Prostate gland (tissue), 2 donors: Measurements from ENCODE around the gene NOL9. TPM values are rescaled to one million over a fixed set of nuclear protein-coding genes. Genes with fewer than 3 reads are reported as not detected.

ENCODE experiments used
- DNase-seq: peaks from one replicate; pipeline ENCODE4 v3.0.0-alpha.2; 2019; ENCODE audit warnings: low spot score
- H3K27ac ChIP-seq, 2 donors: fragments of 200-600 bp; sonication (generic); 2 replicates each; pipeline ENCODE4 v1.5.1; 2017 to 2019
- H3K27me3 ChIP-seq: fragments of 200-600 bp; sonication (generic); replicated peaks from 2 replicates; pipeline ENCODE4 v1.5.1; 2019; ENCODE audit not compliant: insufficient read depth
- H3K36me3 ChIP-seq, 2 donors: fragments of 200-600 bp; sonication (generic); 1 replicate in 1 of 2; 2 replicates in 1 of 2; pipeline versions ENCODE4 v1.5.1 to v1.8.1; 2017 to 2019
- H3K4me1 ChIP-seq: fragments of 200-600 bp; sonication (generic); replicated peaks from 2 replicates; pipeline ENCODE4 v1.5.1; 2019
- H3K4me3 ChIP-seq, 2 donors: fragments of 200-600 bp; sonication (generic); 2 replicates each; pipeline ENCODE4 v1.5.1; 2017 to 2019
- H3K9me3 ChIP-seq: fragments of 200-600 bp; sonication (generic); 2 replicates; pipeline ENCODE4 v1.5.1; 2017
- POLR2A ChIP-seq: fragments of 450-650 bp; IDR thresholded peaks from one replicate; pipeline ENCODE4 v1.6.1; 2016; ENCODE audit warnings: antibody characterized with exemption, mild to moderate bottlenecking
- POLR2AphosphoS5 ChIP-seq: sonication (generic); formaldehyde crosslinking; IDR thresholded peaks from one replicate; pipeline ENCODE4 v1.6.1; 2017; ENCODE audit warnings: antibody characterized with exemption
- WGBS: methylation state at CpG from one replicate; pipeline ENCODE4 v1.1.5; 2018; 5-methylcytosine and 5-hydroxymethylcytosine counted together
- intact Hi-C: fragments of 100-400 bp; cut with DNase I; formaldehyde crosslinking; loops from one replicate; pipeline ENCODE4 v1.14.2; 2022
- total RNA-seq, 2 donors: library from RNA; depleted of rRNA; stranded (reverse); fragments of >200 nt; gene quantifications; one replicate each; pipeline ENCODE4 v1.1.0, GENCODE V29; 2016
- TF ChIP-seq, protein P1 (sequence below), 4 experiments: fragments of 200-600 bp in 2 of 4; fragments of 450-650 bp in 2 of 4; sonication (generic) in 2 of 4; IDR thresholded peaks; 1 replicate in 3 of 4; 2 replicates in 1 of 4; pipeline ENCODE4 v1.5.1; 2016 to 2019; ENCODE audit warnings: antibody characterized with exemption in 4 of 4, mild to moderate bottlenecking in 2 of 4, moderate library complexity in 2 of 4

Gene NOL9
- total RNA-seq, 2 donors from 2014 or later: 15.7 to 20.9 TPM

DNA sequence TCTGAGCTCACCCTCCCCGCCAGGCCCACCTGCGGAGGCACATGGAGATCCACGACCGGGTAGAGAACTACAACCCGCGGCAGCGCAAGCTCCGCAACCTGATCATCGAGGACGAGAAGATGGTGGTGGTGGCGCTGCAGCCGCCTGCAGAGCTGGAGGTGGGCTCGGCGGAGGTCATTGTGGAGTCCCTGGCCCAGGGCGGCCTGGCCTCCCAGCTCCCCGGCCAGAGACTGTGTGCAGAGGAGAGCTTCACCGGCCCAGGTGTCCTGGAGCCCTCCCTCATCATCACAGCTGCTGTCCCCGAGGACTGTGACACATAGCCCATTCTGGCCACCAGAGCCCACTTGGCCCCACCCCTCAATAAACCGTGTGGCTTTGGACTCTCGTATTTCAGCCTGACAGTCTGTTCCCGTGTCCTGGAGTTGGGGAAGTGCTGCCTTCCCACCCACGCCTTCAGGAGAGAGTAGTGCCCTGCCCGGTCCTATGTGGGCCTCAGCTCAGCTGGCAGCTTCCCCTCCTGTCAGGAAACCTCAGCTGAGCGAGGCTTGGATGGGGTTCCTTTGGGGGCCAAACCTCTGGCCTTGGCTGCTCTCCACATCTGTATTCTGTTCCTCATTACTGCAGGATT is 34.7 kb upstream of the NOL9 start:
- TF ChIP-seq POLR2A (no peak), POLR2AphosphoS5 (no peak)
- TF ChIP-seq, protein P1, sequence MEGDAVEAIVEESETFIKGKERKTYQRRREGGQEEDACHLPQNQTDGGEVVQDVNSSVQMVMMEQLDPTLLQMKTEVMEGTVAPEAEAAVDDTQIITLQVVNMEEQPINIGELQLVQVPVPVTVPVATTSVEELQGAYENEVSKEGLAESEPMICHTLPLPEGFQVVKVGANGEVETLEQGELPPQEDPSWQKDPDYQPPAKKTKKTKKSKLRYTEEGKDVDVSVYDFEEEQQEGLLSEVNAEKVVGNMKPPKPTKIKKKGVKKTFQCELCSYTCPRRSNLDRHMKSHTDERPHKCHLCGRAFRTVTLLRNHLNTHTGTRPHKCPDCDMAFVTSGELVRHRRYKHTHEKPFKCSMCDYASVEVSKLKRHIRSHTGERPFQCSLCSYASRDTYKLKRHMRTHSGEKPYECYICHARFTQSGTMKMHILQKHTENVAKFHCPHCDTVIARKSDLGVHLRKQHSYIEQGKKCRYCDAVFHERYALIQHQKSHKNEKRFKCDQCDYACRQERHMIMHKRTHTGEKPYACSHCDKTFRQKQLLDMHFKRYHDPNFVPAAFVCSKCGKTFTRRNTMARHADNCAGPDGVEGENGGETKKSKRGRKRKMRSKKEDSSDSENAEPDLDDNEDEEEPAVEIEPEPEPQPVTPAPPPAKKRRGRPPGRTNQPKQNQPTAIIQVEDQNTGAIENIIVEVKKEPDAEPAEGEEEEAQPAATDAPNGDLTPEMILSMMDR (IDR thresholded peaks at IDR 0.05): no peak
- Histone ChIP-seq H3K4me1 (peaks cover 13% of the 10 kb centered on the region), H3K27ac (peak overlapping the region in 1 of 2 donors; percentile 17), H3K27me3 (no peaks in the 10 kb centered on the region), H3K4me3 (no peak overlapping the region), H3K36me3 (peaks cover 13 to 22% of the 10 kb centered on the region in 2 donors), H3K9me3 (no peaks in the 10 kb centered on the region)
- DNase-seq: no peak
- intact Hi-C loops: loop anchor here (5.0 kb wide), 1 partner anchor 38 kb away; no protein-coding TSS in a partner anchor
- 71% methylated on average over 24 of the region's 24 CpGs for WGBS

DNA sequence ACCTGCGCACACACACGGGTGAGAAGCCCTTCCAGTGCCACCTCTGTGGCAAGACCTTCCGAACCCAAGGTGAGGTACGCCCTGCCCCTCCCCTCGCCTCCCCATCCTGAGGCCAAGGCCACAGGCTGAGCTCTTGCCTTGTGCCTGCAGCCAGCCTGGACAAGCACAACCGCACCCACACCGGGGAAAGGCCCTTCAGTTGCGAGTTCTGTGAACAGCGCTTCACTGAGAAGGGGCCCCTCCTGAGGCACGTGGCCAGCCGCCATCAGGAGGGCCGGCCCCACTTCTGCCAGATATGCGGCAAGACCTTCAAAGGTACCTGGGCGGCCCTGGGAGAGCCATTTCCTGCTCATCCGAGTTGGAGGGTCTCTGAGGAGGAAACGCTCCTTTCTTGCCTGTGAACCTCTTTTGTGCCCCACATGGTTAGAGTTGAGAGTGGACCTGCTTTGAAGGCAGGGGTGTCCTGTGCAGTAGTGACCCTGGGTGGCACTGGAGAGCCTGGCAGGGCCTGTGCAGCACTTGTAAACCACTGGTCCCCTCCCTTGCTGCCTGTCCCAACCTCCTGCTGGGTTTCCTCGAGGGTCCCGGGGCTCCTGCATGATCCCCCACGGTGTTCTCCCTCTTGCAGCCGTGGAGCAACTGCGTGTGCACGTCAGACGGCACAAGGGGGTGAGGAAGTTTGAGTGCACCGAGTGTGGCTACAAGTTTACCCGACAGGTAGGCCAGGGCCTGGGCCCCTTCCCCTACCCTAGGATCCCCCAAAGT is 34.0 kb upstream of the NOL9 start:
- no peak for DNase-seq
- H3K27ac ChIP-seq: peak overlapping the region; percentile 17 to 30
- peaks cover 6 to 15% of the 10 kb centered on the region in 2 donors for H3K36me3 ChIP-seq
- no peaks in the 10 kb centered on the region for H3K9me3 ChIP-seq
- peaks cover 13% of the 10 kb centered on the region for H3K4me1 ChIP-seq
- WGBS: 63% methylated on average over 25 of the region's 25 CpGs
- H3K27me3 ChIP-seq: no peaks in the 10 kb centered on the region
- TF ChIP-seq, protein P1 (IDR thresholded peaks at IDR 0.05): no peak
- no peak for TF ChIP-seq POLR2A
- no peak for TF ChIP-seq POLR2AphosphoS5
- intact Hi-C loops: loop anchor here (5.0 kb wide), 1 partner anchor 39 kb away; no protein-coding TSS in a partner anchor
- H3K4me3 ChIP-seq: no peak overlapping the region

DNA sequence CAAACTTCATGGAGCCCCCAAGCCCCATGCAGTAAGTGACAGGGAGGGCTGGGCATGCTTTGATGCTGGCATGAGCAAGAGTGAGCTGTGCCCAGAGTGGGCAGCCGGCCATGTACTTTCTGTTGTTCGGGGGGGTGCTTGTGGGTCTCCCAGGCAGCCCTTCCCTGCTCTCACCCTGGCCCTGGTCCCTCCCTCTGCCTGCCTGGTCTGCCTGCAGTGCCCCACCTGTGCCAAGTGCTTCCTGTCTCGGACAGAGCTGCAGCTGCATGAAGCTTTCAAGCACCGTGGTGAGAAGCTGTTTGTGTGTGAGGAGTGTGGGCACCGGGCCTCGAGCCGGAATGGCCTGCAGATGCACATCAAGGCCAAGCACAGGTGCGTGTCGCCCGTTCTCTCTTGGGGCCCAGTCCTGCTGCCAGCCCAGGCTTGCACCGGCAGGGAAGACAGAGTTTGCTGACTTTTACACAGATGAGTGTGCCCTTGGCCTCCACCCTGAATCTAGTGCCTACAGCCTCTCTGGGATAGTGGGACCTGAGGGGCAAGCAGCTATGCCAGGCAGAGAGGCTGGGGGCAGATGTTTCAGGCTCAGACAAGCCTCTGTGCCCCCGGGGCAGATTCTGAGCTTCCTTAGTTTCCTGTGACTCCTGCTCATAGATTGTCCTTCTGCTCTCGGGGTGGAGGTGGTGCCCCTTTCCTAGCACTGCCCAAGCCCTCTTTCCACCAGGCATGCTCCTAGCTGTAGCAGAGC is 33.1 kb upstream of the NOL9 start:
- H3K9me3 ChIP-seq: no peaks in the 10 kb centered on the region
- no peak overlapping the region for H3K4me3 ChIP-seq
- H3K27ac ChIP-seq: peak overlapping the region; percentile 17 to 30
- intact Hi-C loops: loop anchor here (5.0 kb wide), 1 partner anchor 40 kb away; no protein-coding TSS in a partner anchor
- DNase-seq: peak; percentile 67
- WGBS: 34% methylated on average over 13 of the region's 13 CpGs
- H3K4me1 ChIP-seq: peaks cover 13% of the 10 kb centered on the region
- no peaks in the 10 kb centered on the region for H3K27me3 ChIP-seq
- H3K36me3 ChIP-seq: peaks cover 4 to 6% of the 10 kb centered on the region in 2 donors
- TF ChIP-seq POLR2AphosphoS5 (peak; percentile 65), POLR2A (peak; percentile 13)
- TF ChIP-seq, protein P1 (IDR thresholded peaks at IDR 0.05): no peak

DNA sequence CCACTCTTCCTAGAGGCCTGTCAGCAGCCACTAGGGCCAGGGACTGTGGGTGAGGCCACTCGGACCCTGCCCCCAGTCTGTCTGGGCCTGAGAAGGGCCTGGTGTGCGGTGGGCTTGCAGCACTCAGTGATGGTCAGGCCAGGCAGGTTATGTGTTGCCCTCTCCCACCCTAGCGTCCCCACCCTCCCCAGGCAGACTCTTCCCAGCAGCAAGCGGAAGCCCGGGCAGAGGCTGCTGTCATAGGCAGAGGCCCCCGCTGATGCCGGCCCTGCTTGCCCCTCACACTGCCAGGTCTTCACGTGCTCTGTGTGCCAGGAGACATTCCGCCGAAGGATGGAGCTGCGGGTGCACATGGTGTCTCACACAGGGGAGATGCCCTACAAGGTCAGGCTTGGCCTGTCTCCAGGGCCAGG is 32.1 kb upstream of the NOL9 start:
- Histone ChIP-seq H3K27me3 (no peaks in the 10 kb centered on the region), H3K9me3 (no peaks in the 10 kb centered on the region), H3K4me1 (peaks cover 18% of the 10 kb centered on the region), H3K36me3 (peaks cover 4 to 5% of the 10 kb centered on the region in 2 donors), H3K4me3 (no peak overlapping the region), H3K27ac (no peak overlapping the region)
- intact Hi-C loops: loop anchor here (5.0 kb wide), 1 partner anchor 41 kb away; no protein-coding TSS in a partner anchor
- 75% methylated on average over 11 of the region's 11 CpGs for WGBS
- TF ChIP-seq, protein P1 (IDR thresholded peaks at IDR 0.05): no peak
- TF ChIP-seq POLR2A (no peak), POLR2AphosphoS5 (no peak)
- DNase-seq: no peak
